Kidney (tissue), 14 donors: Measurements from ENCODE around the gene PIGU. TPM values are rescaled to one million over a fixed set of nuclear protein-coding genes. Genes with fewer than 3 reads are reported as not detected.
A peak's percentile ranks its signal among the peaks of the same experiment; 100 is the strongest.

ENCODE experiments used
- DNase-seq, 5 donors: peaks; one replicate each; pipeline ENCODE4 v3.0.0-alpha.2; 2013 to 2020
- FAIRE-seq: peaks from 2 replicates; lab custom pipeline; 2012; peaks lifted over from hg19 to GRCh38; lab: Jason Lieb, UNC
- H3K27ac ChIP-seq, 2 donors: one replicate each; pipeline ENCODE4 v1.7.0; 2013; ENCODE audit warnings: low read depth in 2 of 2, low read length in 2 of 2, inconsistent platforms in 1 of 2
- H3K27me3 ChIP-seq: one replicate; pipeline ENCODE4 v1.7.1; 2013; ENCODE audit warnings: low read length, inconsistent platforms; ENCODE audit not compliant: control insufficient read depth, insufficient read depth
- H3K36me3 ChIP-seq, 3 donors: one replicate each; pipeline versions ENCODE4 v1.7.0 to v1.7.1; 2013; ENCODE audit warnings: low read length in 3 of 3, control low read depth in 1 of 3, inconsistent platforms in 1 of 3; ENCODE audit not compliant: insufficient read depth in 3 of 3, control insufficient read depth in 2 of 3
- H3K4me1 ChIP-seq, 3 donors: one replicate each; pipeline versions ENCODE4 v1.7.0 to v1.7.1; 2013; ENCODE audit warnings: low read length in 3 of 3, inconsistent platforms in 1 of 3, low read depth in 1 of 3; ENCODE audit not compliant: control insufficient read depth in 2 of 3, insufficient read depth in 2 of 3
- H3K4me3 ChIP-seq, 3 donors: one replicate each; pipeline versions ENCODE4 v1.7.0 to v1.8.1; 2013; ENCODE audit warnings: low read length in 3 of 3, control low read depth in 1 of 3, inconsistent platforms in 1 of 3
- H3K9ac ChIP-seq, 3 donors: one replicate each; pipeline versions ENCODE4 v1.7.0 to v1.7.1; 2013; ENCODE audit warnings: low read length in 3 of 3, control low read depth in 1 of 3, inconsistent platforms in 1 of 3
- H3K9me3 ChIP-seq, 3 donors: one replicate each; pipeline versions ENCODE4 v1.7.0 to v1.7.1; 2013; ENCODE audit warnings: low read length in 3 of 3, control low read depth in 1 of 3, inconsistent platforms in 1 of 3; ENCODE audit not compliant: control insufficient read depth in 2 of 3, insufficient read depth in 1 of 3
- intact Hi-C: fragments of 100-400 bp; cut with DNase I; formaldehyde crosslinking; loops from one replicate; pipeline ENCODE4 v1.11.1; 2022
- polyA plus RNA-seq: library from polyadenylated mRNA; stranded (reverse); fragments of 350-450 nt; fragmentation: Illumina TruSeq; extraction: RNeasy Lipid Tissue Mini Kit (QIAGEN cat#74804); gene quantifications from one replicate; pipeline ENCODE4 v1.2.3, GENCODE V29; 2014; ENCODE audit warnings: low read depth, low replicate concordance; ENCODE audit not compliant: insufficient read depth
- total RNA-seq: library from RNA; stranded (reverse); fragmentation: NEBNext Ultra II Directional; extraction: Animal tissue kit (Norgen Biotek cat#: 25700); gene quantifications from one replicate; pipeline ENCODE4 v1.2.1, GENCODE V29; 2021
- TF ChIP-seq, protein P1 (sequence below): IDR thresholded peaks from 3 replicates; pipeline ENCODE4 v1.5.1; 2012; ENCODE audit warnings: mild to moderate bottlenecking, moderate library complexity, borderline replicate concordance; ENCODE audit not compliant: insufficient read depth; ENCODE audit errors: extremely low read depth
- donor health status: control.
- donor health status: control.
- donor health status: control.
- donor health status: control.
- donor health status: control.
- donor health status: DM: yes; HTN: yes; CAD: no.
- donor health status: Normal renal cell carcinoma (clear cell type).

The PIGU gene
- total and polyA plus RNA-seq, 2 donors from 2014 or later, result 15.9 to 42.0 TPM

- H3K27ac ChIP-seq, result peak overlapping the region; percentile 74 to 86
- TF ChIP-seq, protein P1, sequence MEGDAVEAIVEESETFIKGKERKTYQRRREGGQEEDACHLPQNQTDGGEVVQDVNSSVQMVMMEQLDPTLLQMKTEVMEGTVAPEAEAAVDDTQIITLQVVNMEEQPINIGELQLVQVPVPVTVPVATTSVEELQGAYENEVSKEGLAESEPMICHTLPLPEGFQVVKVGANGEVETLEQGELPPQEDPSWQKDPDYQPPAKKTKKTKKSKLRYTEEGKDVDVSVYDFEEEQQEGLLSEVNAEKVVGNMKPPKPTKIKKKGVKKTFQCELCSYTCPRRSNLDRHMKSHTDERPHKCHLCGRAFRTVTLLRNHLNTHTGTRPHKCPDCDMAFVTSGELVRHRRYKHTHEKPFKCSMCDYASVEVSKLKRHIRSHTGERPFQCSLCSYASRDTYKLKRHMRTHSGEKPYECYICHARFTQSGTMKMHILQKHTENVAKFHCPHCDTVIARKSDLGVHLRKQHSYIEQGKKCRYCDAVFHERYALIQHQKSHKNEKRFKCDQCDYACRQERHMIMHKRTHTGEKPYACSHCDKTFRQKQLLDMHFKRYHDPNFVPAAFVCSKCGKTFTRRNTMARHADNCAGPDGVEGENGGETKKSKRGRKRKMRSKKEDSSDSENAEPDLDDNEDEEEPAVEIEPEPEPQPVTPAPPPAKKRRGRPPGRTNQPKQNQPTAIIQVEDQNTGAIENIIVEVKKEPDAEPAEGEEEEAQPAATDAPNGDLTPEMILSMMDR, result no peak
- intact Hi-C loops, result no loop called here
- H3K36me3 ChIP-seq, result no peaks in the 10 kb centered on the region
- peak overlapping the region; percentile 75 to 90 (median 86) for H3K4me3 ChIP-seq
- FAIRE-seq (no peak), DNase-seq (no peak)
- peaks cover 0 to 5% (median 0%) of the 10 kb centered on the region in 3 donors for H3K4me1 ChIP-seq
- no peaks in the 10 kb centered on the region for H3K27me3 ChIP-seq
- peak overlapping the region; percentile 77 to 99 (median 97) for H3K9ac ChIP-seq
- no peaks in the 10 kb centered on the region for H3K9me3 ChIP-seq
Measured at GRCh38 chr20:34557936-34558319, 119.0 kb downstream of the PIGU start.

GRCh38 chr20:34553366-34553867 lies 123.5 kb downstream of the PIGU start:
- Histone ChIP-seq H3K4me1 (peaks cover 0 to 5% (median 0%) of the 10 kb centered on the region in 3 donors), H3K4me3 (no peak overlapping the region), H3K9me3 (no peaks in the 10 kb centered on the region), H3K9ac (no peak overlapping the region), H3K27ac (no peak overlapping the region), H3K36me3 (no peaks in the 10 kb centered on the region), H3K27me3 (no peaks in the 10 kb centered on the region)
- intact Hi-C loops, result no loop called here
- TF ChIP-seq, protein P1, result no peak
- DNase-seq (peak in 2 of 5 donors; percentile 46 to 56), FAIRE-seq (no peak)

DNA sequence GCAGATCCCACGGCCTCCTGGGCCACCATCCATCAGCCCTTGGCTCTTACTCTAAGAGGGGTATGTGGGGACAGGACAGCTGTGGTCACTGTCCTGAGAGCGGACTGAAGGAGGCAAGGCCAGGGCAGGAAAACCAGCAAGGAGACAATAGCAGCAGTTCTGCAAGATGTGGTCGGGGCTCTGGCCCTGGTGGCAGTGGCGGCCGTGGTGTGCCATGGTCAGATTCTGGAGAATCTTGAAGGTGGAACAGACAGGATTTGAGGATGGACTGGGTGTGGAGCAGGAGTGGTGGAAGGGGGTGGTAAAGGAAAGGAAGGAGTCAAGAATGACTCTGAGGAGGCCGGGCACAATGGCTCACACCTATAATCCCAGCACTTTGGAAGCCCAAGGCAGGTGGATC lies 124.3 kb downstream of the PIGU start:
- H3K4me3 ChIP-seq, result no peak overlapping the region
- intact Hi-C loops, result no loop called here
- H3K9me3 ChIP-seq, result no peaks in the 10 kb centered on the region
- DNase-seq (no peak), FAIRE-seq (no peak)
- no peaks in the 10 kb centered on the region for H3K4me1 ChIP-seq
- no peak overlapping the region for H3K9ac ChIP-seq
- no peaks in the 10 kb centered on the region for H3K27me3 ChIP-seq
- H3K36me3 ChIP-seq, result no peaks in the 10 kb centered on the region
- no peak overlapping the region for H3K27ac ChIP-seq
- TF ChIP-seq, protein P1, result no peak

DNA sequence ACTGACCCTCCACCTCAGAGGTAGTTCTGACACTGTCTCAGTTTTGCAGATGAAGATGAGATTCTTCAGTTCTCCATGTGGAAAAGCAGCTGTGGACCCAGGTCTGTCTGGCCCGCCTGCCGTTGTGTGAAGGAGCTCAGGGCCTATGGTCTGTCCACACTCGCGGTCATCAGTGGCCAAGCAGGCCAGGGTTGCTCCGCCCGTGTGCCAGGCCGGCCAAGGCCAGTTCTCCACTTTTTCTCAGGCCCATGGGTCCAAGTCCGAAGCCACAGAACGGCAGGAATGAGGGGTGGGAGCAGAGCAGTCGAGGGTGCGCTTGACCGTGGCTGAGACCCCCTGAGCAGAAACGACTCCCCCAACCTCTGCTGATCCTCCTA lies 127.0 kb downstream of the PIGU start:
- H3K4me3 ChIP-seq, result no peak overlapping the region
- no peaks in the 10 kb centered on the region for H3K9me3 ChIP-seq
- H3K27ac ChIP-seq, result no peak overlapping the region
- H3K9ac ChIP-seq, result peak overlapping the region in 1 of 3 donors; percentile 19
- no peaks in the 10 kb centered on the region for H3K27me3 ChIP-seq
- TF ChIP-seq, protein P1, result no peak
- no peaks in the 10 kb centered on the region for H3K36me3 ChIP-seq
- no peaks in the 10 kb centered on the region for H3K4me1 ChIP-seq
- DNase-seq (peak in 1 of 5 donors; percentile 57), FAIRE-seq (no peak)
- intact Hi-C loops, result no loop called here
